Natural killer cell (primary cell): ENCODE measurements around the gene C11orf58. TPM values are rescaled to one million over a fixed set of nuclear protein-coding genes. Genes with fewer than 3 reads are reported as not detected.

Source experiments
- ATAC-seq, 3 donors: fragments of 150-1000 bp in 2 of 3; fragments of 200-7000 bp in 1 of 3; cut with Tn5 transposase; 1 replicate in 1 of 3; 2 replicates in 2 of 3; pipeline ENCODE4 v1.10.0; 2021; ENCODE audit warnings: mild to moderate bottlenecking in 2 of 3, moderate library complexity in 2 of 3
- DNase-seq, 2 donors: peaks; one replicate each; pipeline versions ENCODE4 v3.0.0 to v3.0.0-alpha.2; 2013 to 2021; ENCODE audit warnings: mixed read lengths in 1 of 2
- H3K27ac ChIP-seq: one replicate; pipeline ENCODE4 v1.5.1; 2013; ENCODE audit warnings: mild to moderate bottlenecking, low read length
- H3K27me3 ChIP-seq: one replicate; pipeline ENCODE4 v1.6.1; 2013; ENCODE audit warnings: low read length; ENCODE audit not compliant: control insufficient read depth, insufficient read depth
- H3K36me3 ChIP-seq: one replicate; pipeline ENCODE4 v1.6.1; 2013; ENCODE audit warnings: low read length; ENCODE audit not compliant: control insufficient read depth, insufficient read depth
- H3K4me1 ChIP-seq: one replicate; pipeline ENCODE4 v1.6.1; 2013; ENCODE audit warnings: low read length; ENCODE audit not compliant: control insufficient read depth, insufficient read depth
- H3K4me3 ChIP-seq: one replicate; pipeline ENCODE4 v1.5.1; 2013; ENCODE audit warnings: low read length
- H3K9me3 ChIP-seq: one replicate; pipeline ENCODE4 v1.6.1; 2013; ENCODE audit warnings: low read length; ENCODE audit not compliant: control insufficient read depth, insufficient read depth
- H3K27ac Mint-ChIP-seq, 2 donors: one replicate each; pipeline ENCODE4 v1.8.0; 2022; ENCODE audit warnings: mild to moderate bottlenecking in 2 of 2, mixed read lengths in 2 of 2, moderate library complexity in 1 of 2
- H3K27me3 Mint-ChIP-seq, 2 donors: one replicate each; pipeline ENCODE4 v1.8.0; 2022; ENCODE audit warnings: low read depth in 2 of 2, mixed read lengths in 2 of 2
- H3K36me3 Mint-ChIP-seq: one replicate; pipeline ENCODE4 v1.8.0; 2022; ENCODE audit warnings: mixed read lengths
- H3K4me1 Mint-ChIP-seq, 2 donors: one replicate each; pipeline ENCODE4 v1.8.0; 2022; ENCODE audit warnings: mixed read lengths in 2 of 2
- H3K4me3 Mint-ChIP-seq: one replicate; pipeline ENCODE4 v1.8.0; 2022; ENCODE audit warnings: mild to moderate bottlenecking, moderate library complexity, mixed read lengths
- H3K9me3 Mint-ChIP-seq, 2 donors: one replicate each; pipeline ENCODE4 v1.8.0; 2022; ENCODE audit warnings: mixed read lengths in 2 of 2
- CTCF ChIP-seq: fragments of 200-600 bp; IDR thresholded peaks from one replicate; pipeline ENCODE4 v1.8.0; 2022; ENCODE audit warnings: antibody characterized with exemption
- WGBS: methylation state at CpG from one replicate; pipeline ENCODE4 v1.1.7; 2013; ENCODE audit warnings: missing lambda C conversion rate; ENCODE audit not compliant: insufficient coverage; 5-methylcytosine and 5-hydroxymethylcytosine counted together
- intact Hi-C: fragments of 100-400 bp; cut with micrococcal nuclease; formaldehyde crosslinking; loops from one replicate; pipeline ENCODE4 v1.14.2; 2022
- total RNA-seq, 4 donors: library from RNA; stranded (reverse); fragments of 120-200 nt in 1 of 4; gene quantifications; one replicate each; pipeline versions ENCODE4 v1.2.3 to v1.2.4, GENCODE V29; 2013 to 2022

The C11orf58 gene
- total RNA-seq, 3 donors from 2014 or later (not counting 1 experiment from before 2014, with no cell fraction given), result 109 to 118 (median 115) TPM

DNA sequence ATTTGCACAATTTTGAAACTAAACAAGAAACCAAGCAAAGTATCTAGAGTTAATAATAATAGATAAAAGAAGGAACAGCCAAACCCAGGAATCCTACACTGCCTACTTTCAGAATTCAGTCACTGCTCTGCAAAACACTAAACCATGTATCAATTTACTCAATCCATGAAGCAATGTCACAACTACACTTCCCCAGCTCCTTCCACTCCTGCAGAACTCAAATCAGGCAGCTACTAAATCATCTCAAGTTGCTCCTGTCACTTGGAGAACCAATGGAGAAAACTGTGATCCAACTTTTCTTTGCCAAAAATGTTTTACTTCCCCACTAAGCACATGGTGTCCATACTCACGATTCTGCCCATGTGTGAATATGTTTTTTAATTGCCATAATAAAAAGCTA lies 24.9 kb upstream of the C11orf58 start:
- H3K36me3 Mint-ChIP-seq, result no peaks in the 10 kb centered on the region
- WGBS, result 50% methylated on average over 1 of the region's 1 CpG
- TF ChIP-seq CTCF, result no peak
- no peak overlapping the region for H3K4me3 Mint-ChIP-seq
- Histone ChIP-seq H3K4me3 (no peak overlapping the region), H3K27ac (no peak overlapping the region), H3K4me1 (no peaks in the 10 kb centered on the region), H3K27me3 (no peaks in the 10 kb centered on the region), H3K36me3 (no peaks in the 10 kb centered on the region), H3K9me3 (no peaks in the 10 kb centered on the region)
- no peaks in the 10 kb centered on the region for H3K4me1 Mint-ChIP-seq
- H3K27ac Mint-ChIP-seq, result no peak overlapping the region
- intact Hi-C loops, result no loop called here
- H3K27me3 Mint-ChIP-seq, result peaks cover 19 to 35% of the 10 kb centered on the region in 2 donors
- H3K9me3 Mint-ChIP-seq, result no peaks in the 10 kb centered on the region
- no peak for ATAC-seq
- no peak for DNase-seq

DNA sequence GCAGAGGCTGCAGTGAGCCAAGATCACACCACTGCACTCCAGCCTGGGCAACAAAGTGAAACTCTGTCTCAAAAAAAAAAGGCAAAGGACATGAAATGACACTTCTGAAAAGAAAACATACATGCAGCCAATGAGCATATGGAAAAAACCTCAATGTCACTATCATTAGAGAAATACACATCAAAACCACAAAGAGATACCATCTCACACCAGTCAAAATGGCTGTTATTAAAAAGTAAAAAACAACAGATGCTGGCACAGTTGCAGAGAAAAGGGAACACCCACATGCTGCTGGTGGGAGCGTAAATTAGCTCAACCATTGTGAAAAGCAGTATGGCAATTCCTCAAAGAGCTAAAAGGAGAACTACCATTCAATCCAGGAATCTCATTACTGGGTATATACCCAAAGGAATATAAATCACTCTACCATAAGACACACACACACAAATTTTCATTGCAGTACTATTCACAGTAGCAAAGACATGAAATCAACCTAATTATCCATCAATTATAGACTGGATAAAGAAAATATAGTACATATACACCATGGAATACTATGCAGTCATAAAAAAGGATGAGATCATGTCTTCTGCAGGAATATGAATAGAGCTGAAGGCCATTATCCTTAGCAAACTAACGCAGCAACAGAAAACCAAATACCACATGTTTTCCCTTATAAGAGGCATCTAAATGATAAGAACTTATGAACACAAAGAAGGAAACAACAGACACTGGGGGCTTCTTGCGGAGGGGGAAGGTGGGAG lies 15.7 kb upstream of the C11orf58 start:
- no peaks in the 10 kb centered on the region for H3K9me3 Mint-ChIP-seq
- WGBS, result 76% methylated on average over 2 of the region's 3 CpGs
- no peaks in the 10 kb centered on the region for H3K36me3 Mint-ChIP-seq
- ATAC-seq (no peak), DNase-seq (no peak)
- no peaks in the 10 kb centered on the region for H3K4me1 ChIP-seq
- H3K4me1 Mint-ChIP-seq, result no peaks in the 10 kb centered on the region
- H3K27me3 ChIP-seq, result no peaks in the 10 kb centered on the region
- H3K27me3 Mint-ChIP-seq, result peaks cover 13 to 15% of the 10 kb centered on the region in 2 donors
- H3K9me3 ChIP-seq, result no peaks in the 10 kb centered on the region
- no peak for TF ChIP-seq CTCF
- H3K27ac ChIP-seq, result no peak overlapping the region
- no peak overlapping the region for H3K4me3 Mint-ChIP-seq
- H3K4me3 ChIP-seq, result no peak overlapping the region
- intact Hi-C loops, result no loop called here
- H3K27ac Mint-ChIP-seq, result no peak overlapping the region
- no peaks in the 10 kb centered on the region for H3K36me3 ChIP-seq

GRCh38 chr11:16727806-16728205 lies 10.6 kb upstream of the C11orf58 start:
- no peak for DNase-seq
- Histone ChIP-seq H3K27me3 (no peaks in the 10 kb centered on the region), H3K27ac (no peak overlapping the region), H3K4me3 (no peak overlapping the region), H3K36me3 (no peaks in the 10 kb centered on the region), H3K9me3 (no peaks in the 10 kb centered on the region), H3K4me1 (no peaks in the 10 kb centered on the region)
- Mint-ChIP-seq H3K36me3 (no peaks in the 10 kb centered on the region), H3K27ac (no peak overlapping the region), H3K4me1 (no peaks in the 10 kb centered on the region), H3K27me3 (peaks cover 36 to 61% of the 10 kb centered on the region in 2 donors), H3K4me3 (no peak overlapping the region), H3K9me3 (peaks cover 2 to 6% of the 10 kb centered on the region in 2 donors)
- intact Hi-C loops, result no loop called here
- no peak for TF ChIP-seq CTCF
- 94% methylated on average over 3 of the region's 3 CpGs for WGBS
- ATAC-seq, result no peak

DNA sequence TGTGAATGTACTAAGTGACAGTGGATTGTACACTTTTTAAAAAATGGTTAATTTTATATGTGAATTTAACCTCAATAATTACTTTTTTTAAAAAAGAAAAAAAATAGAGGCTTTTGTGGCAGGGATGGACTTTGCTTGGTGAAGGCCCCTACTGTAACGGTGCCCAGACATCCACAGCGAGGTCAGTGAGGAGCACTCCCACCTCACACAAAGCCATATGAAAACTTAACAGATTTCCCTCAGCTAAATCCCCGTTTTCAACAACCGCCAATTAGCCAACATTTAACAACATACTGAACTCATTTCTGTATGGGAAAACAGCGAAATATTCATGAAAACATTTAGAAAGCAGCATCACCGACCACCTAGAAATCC lies 642 bp upstream of the C11orf58 start:
- H3K27me3 ChIP-seq, result no peaks in the 10 kb centered on the region
- H3K4me3 Mint-ChIP-seq, result no peak overlapping the region
- intact Hi-C loops, result loop anchor here (1.0 to 5.0 kb wide), 2 partner anchors 339 to 539 kb away; partner anchors contain the start of genes NUCB2 and RPS13
- peaks cover 13 to 15% of the 10 kb centered on the region in 2 donors for H3K4me1 Mint-ChIP-seq
- ATAC-seq, result peak in 2 of 3 donors; percentile 0 to 1
- peaks cover 4% of the 10 kb centered on the region for H3K36me3 ChIP-seq
- H3K27me3 Mint-ChIP-seq, result no peaks in the 10 kb centered on the region
- H3K9me3 ChIP-seq, result no peaks in the 10 kb centered on the region
- no peak for DNase-seq
- TF ChIP-seq CTCF, result no peak
- peak overlapping the region; percentile 79 for H3K4me3 ChIP-seq
- WGBS, result 0% methylated on average over 5 of the region's 6 CpGs
- no peak overlapping the region for H3K27ac Mint-ChIP-seq
- H3K9me3 Mint-ChIP-seq, result no peaks in the 10 kb centered on the region
- no peaks in the 10 kb centered on the region for H3K36me3 Mint-ChIP-seq
- peaks cover 21% of the 10 kb centered on the region for H3K4me1 ChIP-seq
- peak overlapping the region; percentile 94 for H3K27ac ChIP-seq
